ENCODE results near the gene TIAM2. TPM values are rescaled to one million over a fixed set of nuclear protein-coding genes. Genes with fewer than 3 reads are reported as not detected.

The TIAM2 gene
- total RNA-seq, 1 experiment from 2014 or later: 3.8 TPM

- TF ChIP-seq CTCF (IDR thresholded peaks at IDR 0.05; ENCODE audit: insufficient read depth in 1 of 2, low read depth in 1 of 2, low read length in 1 of 2, severe bottlenecking in 1 of 2, unreplicated experiment in 1 of 2): no peak
- Mint-ChIP-seq H3K36me3 (ENCODE audit: insufficient read depth, unreplicated experiment) (peaks cover 44% of the 10 kb centered on the region), H3K4me1 (ENCODE audit: low read depth, unreplicated experiment) (no peaks in the 10 kb centered on the region), H3K9me3 (ENCODE audit: unreplicated experiment) (no peaks in the 10 kb centered on the region), H3K27ac (ENCODE audit: unreplicated experiment) (no peak overlapping the region), H3K4me3 (ENCODE audit: unreplicated experiment) (no peak overlapping the region), H3K27me3 (ENCODE audit: insufficient read depth, unreplicated experiment) (no peaks in the 10 kb centered on the region)
- Histone ChIP-seq H3K9me3 (no peaks in the 10 kb centered on the region), H3K4me3 (ENCODE audit: low read depth, low read length) (no peak overlapping the region), H3K4me1 (no peaks in the 10 kb centered on the region), H3K36me3 (ENCODE audit: control insufficient read depth, insufficient read depth, low read length) (peaks cover 2% of the 10 kb centered on the region; the same call in 1 of the 2 replicates), H3K27me3 (replicated peaks; ENCODE audit: control insufficient read depth, insufficient read depth, low read length) (no peaks in the 10 kb centered on the region)
- DNase-seq: no peak
- BruUV-seq (replicated peaks): no TSS peak
- intact Hi-C loops (cut with micrococcal nuclease; ENCODE audit: unreplicated experiment): no loop called here
- POLR2A ChIA-PET: no interaction called here
- CTCF ChIA-PET: no interaction called here
These were observed 302.6 kb downstream of the TIAM2 start for GRCh38 chr6:155297669-155298068.

GRCh38 chr6:155301867-155302266 is 306.8 kb downstream of the TIAM2 start:
- intact Hi-C loops (cut with micrococcal nuclease; ENCODE audit: unreplicated experiment): no loop called here
- Histone ChIP-seq H3K36me3 (ENCODE audit: control insufficient read depth, insufficient read depth, low read length) (no peaks in the 10 kb centered on the region), H3K9me3 (no peaks in the 10 kb centered on the region), H3K27me3 (replicated peaks; ENCODE audit: control insufficient read depth, insufficient read depth, low read length) (no peaks in the 10 kb centered on the region), H3K4me1 (no peaks in the 10 kb centered on the region), H3K4me3 (ENCODE audit: low read depth, low read length) (no peak overlapping the region)
- Mint-ChIP-seq H3K9me3 (ENCODE audit: unreplicated experiment) (no peaks in the 10 kb centered on the region), H3K27me3 (ENCODE audit: insufficient read depth, unreplicated experiment) (no peaks in the 10 kb centered on the region), H3K4me3 (ENCODE audit: unreplicated experiment) (no peak overlapping the region), H3K4me1 (ENCODE audit: low read depth, unreplicated experiment) (no peaks in the 10 kb centered on the region), H3K27ac (ENCODE audit: unreplicated experiment) (no peak overlapping the region), H3K36me3 (ENCODE audit: insufficient read depth, unreplicated experiment) (peaks cover 43% of the 10 kb centered on the region)
- no peak for TF ChIP-seq CTCF (IDR thresholded peaks at IDR 0.05; ENCODE audit: insufficient read depth in 1 of 2, low read depth in 1 of 2, low read length in 1 of 2, severe bottlenecking in 1 of 2, unreplicated experiment in 1 of 2)
- POLR2A ChIA-PET: no interaction called here
- no TSS peak for BruUV-seq (replicated peaks)
- DNase-seq: no peak
- CTCF ChIA-PET: no interaction called here

DNA sequence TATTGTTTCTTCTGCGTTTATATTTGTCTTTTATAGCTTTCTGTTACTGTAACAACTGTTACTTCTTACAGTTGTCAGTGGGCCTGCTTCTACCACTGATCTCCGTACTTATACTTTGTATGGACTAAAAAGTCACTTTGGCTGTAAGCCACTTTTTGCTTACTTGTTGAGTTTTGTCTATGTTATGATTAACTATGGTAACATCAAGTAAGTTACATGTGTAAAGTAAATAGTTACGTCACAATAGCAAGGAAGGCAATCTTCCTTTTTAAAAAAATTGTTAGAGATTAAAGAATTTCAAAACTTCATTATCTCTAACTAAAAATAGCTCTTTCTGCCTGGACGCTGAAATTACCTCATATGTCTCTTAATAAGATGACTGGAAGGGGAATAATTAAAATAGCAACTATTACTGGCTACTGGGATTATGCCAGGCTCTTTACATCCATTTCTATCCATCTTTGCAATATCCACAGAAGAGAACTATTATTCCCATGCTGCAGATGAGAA is 308.3 kb downstream of the TIAM2 start:
- TF ChIP-seq CTCF (IDR thresholded peaks at IDR 0.05; ENCODE audit: insufficient read depth in 1 of 2, low read depth in 1 of 2, low read length in 1 of 2, severe bottlenecking in 1 of 2, unreplicated experiment in 1 of 2): no peak
- Histone ChIP-seq H3K27me3 (replicated peaks; ENCODE audit: control insufficient read depth, insufficient read depth, low read length) (no peaks in the 10 kb centered on the region), H3K4me1 (no peaks in the 10 kb centered on the region), H3K4me3 (ENCODE audit: low read depth, low read length) (no peak overlapping the region), H3K9me3 (no peaks in the 10 kb centered on the region), H3K36me3 (ENCODE audit: control insufficient read depth, insufficient read depth, low read length) (no peaks in the 10 kb centered on the region)
- BruUV-seq (replicated peaks): no TSS peak
- H3K27ac Mint-ChIP-seq (ENCODE audit: unreplicated experiment): no peak overlapping the region
- peaks cover 33% of the 10 kb centered on the region for H3K36me3 Mint-ChIP-seq (ENCODE audit: insufficient read depth, unreplicated experiment)
- ChIA-PET POLR2A (no interaction called here), CTCF (no interaction called here)
- H3K4me3 Mint-ChIP-seq (ENCODE audit: unreplicated experiment): no peak overlapping the region
- no peaks in the 10 kb centered on the region for H3K4me1 Mint-ChIP-seq (ENCODE audit: low read depth, unreplicated experiment)
- H3K27me3 Mint-ChIP-seq (ENCODE audit: insufficient read depth, unreplicated experiment): no peaks in the 10 kb centered on the region
- DNase-seq: no peak
- intact Hi-C loops (cut with micrococcal nuclease; ENCODE audit: unreplicated experiment): no loop called here
- no peaks in the 10 kb centered on the region for H3K9me3 Mint-ChIP-seq (ENCODE audit: unreplicated experiment)

All from Caco-2 (cell line).